CD1c-positive myeloid dendritic cell (primary cell): ENCODE data around the gene IL2RA.

Source experiments
- DNase-seq: peaks from one replicate; pipeline ENCODE4 v3.0.0-alpha.2; 2016; ENCODE audit errors: extremely low spot score

Gene IL2RA

GRCh38 chr10:6039711-6040110, 22.5 kb downstream of the IL2RA start:
- no peak for DNase-seq

- DNase-seq, result no peak
Measured at GRCh38 chr10:6038071-6038631, 24.0 kb downstream of the IL2RA start.

GRCh38 chr10:6037422-6037821, 24.7 kb downstream of the IL2RA start:
- no peak for DNase-seq

GRCh38 chr10:6036861-6037321, 25.3 kb downstream of the IL2RA start:
- no peak for DNase-seq

GRCh38 chr10:6035931-6036575, 26.1 kb downstream of the IL2RA start:
- DNase-seq, result no peak

- no peak for DNase-seq
Measured at GRCh38 chr10:6035101-6035834, 26.9 kb downstream of the IL2RA start.

- no peak for DNase-seq
Measured at GRCh38 chr10:6034371-6034770, 27.8 kb downstream of the IL2RA start.

GRCh38 chr10:6033954-6034353, 28.2 kb downstream of the IL2RA start:
- peak; percentile 75 for DNase-seq

- DNase-seq, result no peak
Measured at GRCh38 chr10:6030940-6031339, 31.2 kb downstream of the IL2RA start.

GRCh38 chr10:6030217-6030616, 31.9 kb downstream of the IL2RA start:
- no peak for DNase-seq

- no peak for DNase-seq
Measured at GRCh38 chr10:6027929-6028328, 34.2 kb downstream of the IL2RA start.

GRCh38 chr10:6025683-6026255, 36.4 kb downstream of the IL2RA start:
- DNase-seq, result no peak

- DNase-seq, result no peak
Measured at GRCh38 chr10:6024334-6024682, 37.9 kb downstream of the IL2RA start.

- DNase-seq, result no peak
Measured at GRCh38 chr10:6023661-6024333, 38.4 kb downstream of the IL2RA start.

GRCh38 chr10:6022660-6023059, 39.5 kb downstream of the IL2RA start:
- DNase-seq, result no peak

- no peak for DNase-seq
Measured at GRCh38 chr10:6020826-6021225, 41.3 kb downstream of the IL2RA start.

GRCh38 chr10:6019796-6020195, 42.4 kb downstream of the IL2RA start:
- no peak for DNase-seq

GRCh38 chr10:6019010-6019782, 43.0 kb downstream of the IL2RA start:
- no peak for DNase-seq

GRCh38 chr10:6018422-6018821, 43.7 kb downstream of the IL2RA start:
- DNase-seq, result no peak

- no peak for DNase-seq
Measured at GRCh38 chr10:6017781-6018354, 44.3 kb downstream of the IL2RA start.

- peak; percentile 60 for DNase-seq
Measured at GRCh38 chr10:6014241-6014761, 47.9 kb downstream of the IL2RA start.
